Measurements from ENCODE around the gene AMPD3.

The AMPD3 gene

GRCh38 chr11:10484461-10485180 is 29.6 kb downstream of the AMPD3 start:
- DNase-seq (ENCODE audit: low spot score), result no peak
- TF ChIP-seq, protein P1, sequence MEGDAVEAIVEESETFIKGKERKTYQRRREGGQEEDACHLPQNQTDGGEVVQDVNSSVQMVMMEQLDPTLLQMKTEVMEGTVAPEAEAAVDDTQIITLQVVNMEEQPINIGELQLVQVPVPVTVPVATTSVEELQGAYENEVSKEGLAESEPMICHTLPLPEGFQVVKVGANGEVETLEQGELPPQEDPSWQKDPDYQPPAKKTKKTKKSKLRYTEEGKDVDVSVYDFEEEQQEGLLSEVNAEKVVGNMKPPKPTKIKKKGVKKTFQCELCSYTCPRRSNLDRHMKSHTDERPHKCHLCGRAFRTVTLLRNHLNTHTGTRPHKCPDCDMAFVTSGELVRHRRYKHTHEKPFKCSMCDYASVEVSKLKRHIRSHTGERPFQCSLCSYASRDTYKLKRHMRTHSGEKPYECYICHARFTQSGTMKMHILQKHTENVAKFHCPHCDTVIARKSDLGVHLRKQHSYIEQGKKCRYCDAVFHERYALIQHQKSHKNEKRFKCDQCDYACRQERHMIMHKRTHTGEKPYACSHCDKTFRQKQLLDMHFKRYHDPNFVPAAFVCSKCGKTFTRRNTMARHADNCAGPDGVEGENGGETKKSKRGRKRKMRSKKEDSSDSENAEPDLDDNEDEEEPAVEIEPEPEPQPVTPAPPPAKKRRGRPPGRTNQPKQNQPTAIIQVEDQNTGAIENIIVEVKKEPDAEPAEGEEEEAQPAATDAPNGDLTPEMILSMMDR (IDR thresholded peaks at IDR 0.05; ENCODE audit: extremely low read depth, missing control alignments), result no peak

DNA sequence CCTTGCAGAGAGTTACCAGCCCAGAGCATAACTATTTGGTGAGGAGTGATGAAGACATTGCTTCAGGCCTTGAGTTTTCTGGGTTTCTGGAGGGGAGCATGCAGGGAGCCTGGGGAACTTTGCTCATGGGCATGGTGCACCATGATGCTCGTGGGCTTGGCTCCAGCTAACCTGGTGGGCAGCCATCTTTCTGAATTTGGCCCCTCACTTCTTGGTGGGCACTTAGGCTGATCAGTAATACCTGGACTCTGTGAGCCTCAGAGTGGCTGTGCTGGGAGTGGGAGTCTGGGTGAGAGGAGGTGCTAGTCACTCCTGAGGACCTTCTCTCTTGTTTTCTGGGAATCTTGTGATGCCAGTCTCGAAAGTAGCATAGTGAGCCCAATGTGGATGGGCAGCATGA is 30.6 kb downstream of the AMPD3 start:
- no peak for DNase-seq (ENCODE audit: low spot score)
- TF ChIP-seq, protein P1 (IDR thresholded peaks at IDR 0.05; ENCODE audit: extremely low read depth, missing control alignments), result no peak

- TF ChIP-seq, protein P1 (IDR thresholded peaks at IDR 0.05; ENCODE audit: extremely low read depth, missing control alignments), result no peak
- no peak for DNase-seq (ENCODE audit: low spot score)
Measured at GRCh38 chr11:10486161-10486840, 31.2 kb downstream of the AMPD3 start.

DNA sequence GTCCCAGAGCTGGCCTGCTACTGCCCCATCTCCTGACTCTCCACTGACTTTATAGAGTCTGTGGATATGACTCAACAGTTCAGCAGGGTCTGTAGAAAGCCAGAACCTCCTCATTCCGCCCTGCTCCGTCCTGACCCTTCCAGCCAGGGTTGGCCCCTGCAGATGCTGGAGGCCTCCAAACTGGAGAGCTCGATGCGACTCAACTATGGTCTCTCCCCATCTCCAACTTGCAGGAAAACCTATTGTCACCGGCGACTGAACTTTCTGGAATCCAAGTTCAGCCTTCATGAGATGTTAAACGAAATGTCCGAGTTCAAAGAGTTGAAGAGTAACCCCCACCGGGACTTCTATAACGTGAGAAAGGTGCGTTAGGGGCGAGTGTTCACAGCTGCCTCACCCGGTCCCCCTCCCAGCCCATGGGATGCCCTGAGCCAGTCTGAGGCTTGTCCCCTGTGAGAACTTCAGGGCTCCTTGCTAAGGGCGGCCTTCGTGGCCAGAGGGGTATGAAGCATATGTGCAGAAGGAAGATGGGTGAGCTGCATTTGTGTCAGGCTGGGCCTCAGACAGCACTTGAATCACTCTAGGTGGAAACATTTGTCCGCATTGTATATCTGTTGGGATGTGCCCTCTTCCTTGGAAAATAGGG is 32.1 kb downstream of the AMPD3 start:
- TF ChIP-seq, protein P1 (IDR thresholded peaks at IDR 0.05; ENCODE audit: extremely low read depth, missing control alignments), result no peak
- no peak for DNase-seq (ENCODE audit: low spot score)

GRCh38 chr11:10488121-10488933 is 33.3 kb downstream of the AMPD3 start:
- TF ChIP-seq, protein P1 (IDR thresholded peaks at IDR 0.05; ENCODE audit: extremely low read depth, missing control alignments), result no peak
- DNase-seq (ENCODE audit: low spot score), result peak; percentile 41

DNA sequence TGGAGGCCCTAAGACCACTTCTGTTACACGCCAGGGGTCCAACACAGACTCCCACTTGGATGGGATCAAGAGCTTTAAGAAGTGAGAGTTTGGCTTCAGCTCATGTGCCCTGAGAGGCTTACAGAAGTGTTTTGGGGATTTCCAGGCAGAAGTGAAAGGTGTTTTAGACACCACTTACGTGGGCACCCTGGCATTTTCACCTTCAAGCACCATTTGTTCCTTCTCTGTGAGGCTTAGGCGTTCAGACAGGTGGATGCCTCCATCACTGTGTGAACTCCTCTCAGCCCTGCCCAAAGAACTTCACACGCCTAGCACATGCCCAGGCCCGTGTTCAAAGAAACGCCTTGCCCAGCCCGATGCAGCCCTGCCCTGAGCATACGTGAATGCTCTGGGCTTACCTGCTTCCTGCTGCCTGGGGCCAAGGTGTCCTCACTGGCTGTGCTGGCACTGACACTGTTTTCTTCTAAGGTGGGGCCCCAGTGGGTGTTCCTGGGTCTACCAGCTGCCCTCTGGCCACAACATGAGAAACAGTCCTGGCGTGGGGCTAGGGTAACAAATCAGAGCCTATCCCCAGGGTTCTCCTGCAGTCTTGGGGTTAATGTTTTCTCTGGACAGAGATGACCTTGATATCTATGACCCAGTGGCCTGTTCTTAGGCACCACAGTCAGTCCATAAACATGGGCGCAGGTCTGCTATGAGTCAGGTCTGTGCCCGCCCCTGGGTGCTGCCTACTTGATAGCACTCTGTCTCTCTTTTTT is 34.0 kb downstream of the AMPD3 start:
- peak; percentile 55 for DNase-seq (ENCODE audit: low spot score)

More for the DNA sequence above, 34.0 kb downstream of the AMPD3 start:
- TF ChIP-seq, protein P1 (IDR thresholded peaks at IDR 0.05; ENCODE audit: extremely low read depth, missing control alignments), result no peak

All from GM20000 (cell line).